ENCODE results near the gene LSS. TPM values are rescaled to one million over a fixed set of nuclear protein-coding genes. Genes with fewer than 3 reads are reported as not detected.
"Not testable (repeated sequence)": the region's sequence is repeated elsewhere in the genome, so short reads cannot be mapped to it uniquely, and the experiment has no call there.

Gene LSS
- total RNA-seq, 1 experiment from 2014 or later, result 45.7 TPM

DNA sequence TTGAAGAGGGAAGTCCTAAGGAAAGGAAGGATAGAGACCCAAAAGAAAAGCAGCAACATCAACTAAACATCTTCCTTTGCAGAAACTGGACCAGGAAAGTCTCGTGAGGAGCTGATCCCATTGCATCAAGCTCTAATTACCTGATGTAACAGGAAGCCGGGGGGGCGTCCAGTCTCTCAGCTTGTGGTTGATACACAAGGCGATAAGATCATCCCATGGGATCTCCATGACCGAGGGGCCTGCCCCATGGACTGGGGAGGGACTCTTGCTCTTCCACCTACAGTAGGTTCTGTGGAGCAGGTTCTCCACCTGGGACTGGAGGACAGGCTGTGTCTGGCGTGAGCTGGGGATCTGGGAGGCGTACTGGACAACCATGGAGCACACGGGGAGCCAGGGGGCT lies 14.8 kb upstream of the LSS start:
- Histone ChIP-seq H4K20me1 (ENCODE audit: low read length) (no peaks in the 10 kb centered on the region), H3K9me3 (ENCODE audit: low read length) (no peaks in the 10 kb centered on the region), H3K4me3 (ENCODE audit: low read length) (no peak overlapping the region), H2AFZ (ENCODE audit: low read length) (no peak overlapping the region), H3K9me2 (replicated peaks; ENCODE audit: low read length) (no peaks in the 10 kb centered on the region), H3K4me2 (ENCODE audit: low read length) (no peak overlapping the region), H3K36me3 (ENCODE audit: low read depth, low read length) (peaks cover 82% of the 10 kb centered on the region), H3K27me3 (ENCODE audit: low read length) (no peaks in the 10 kb centered on the region), H3K9ac (ENCODE audit: low read length) (no peak overlapping the region), H3K4me1 (ENCODE audit: insufficient read depth, low read length) (no peaks in the 10 kb centered on the region), H3K27ac (ENCODE audit: low read length) (no peak overlapping the region), H3K79me2 (ENCODE audit: low read length) (no peaks in the 10 kb centered on the region), H3F3A (ENCODE audit: low read length, unreplicated experiment) (no peaks in the 10 kb centered on the region)
- DNase-seq, result no peak
- no peak for TF ChIP-seq EZH2 (IDR thresholded peaks at IDR 0.05; ENCODE audit: low read length, unreplicated experiment)
- TF ChIP-seq EZH2phosphoT487 (IDR thresholded peaks at IDR 0.05; ENCODE audit: borderline replicate concordance, low read length), result no peak
- TF ChIP-seq, protein P1, sequence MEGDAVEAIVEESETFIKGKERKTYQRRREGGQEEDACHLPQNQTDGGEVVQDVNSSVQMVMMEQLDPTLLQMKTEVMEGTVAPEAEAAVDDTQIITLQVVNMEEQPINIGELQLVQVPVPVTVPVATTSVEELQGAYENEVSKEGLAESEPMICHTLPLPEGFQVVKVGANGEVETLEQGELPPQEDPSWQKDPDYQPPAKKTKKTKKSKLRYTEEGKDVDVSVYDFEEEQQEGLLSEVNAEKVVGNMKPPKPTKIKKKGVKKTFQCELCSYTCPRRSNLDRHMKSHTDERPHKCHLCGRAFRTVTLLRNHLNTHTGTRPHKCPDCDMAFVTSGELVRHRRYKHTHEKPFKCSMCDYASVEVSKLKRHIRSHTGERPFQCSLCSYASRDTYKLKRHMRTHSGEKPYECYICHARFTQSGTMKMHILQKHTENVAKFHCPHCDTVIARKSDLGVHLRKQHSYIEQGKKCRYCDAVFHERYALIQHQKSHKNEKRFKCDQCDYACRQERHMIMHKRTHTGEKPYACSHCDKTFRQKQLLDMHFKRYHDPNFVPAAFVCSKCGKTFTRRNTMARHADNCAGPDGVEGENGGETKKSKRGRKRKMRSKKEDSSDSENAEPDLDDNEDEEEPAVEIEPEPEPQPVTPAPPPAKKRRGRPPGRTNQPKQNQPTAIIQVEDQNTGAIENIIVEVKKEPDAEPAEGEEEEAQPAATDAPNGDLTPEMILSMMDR (conservative IDR thresholded peaks at IDR 0.05; ENCODE audit: low read depth, low read length), result no peak
- intact Hi-C loops (cut with micrococcal nuclease), result no loop called here
- ChIA-PET POLR2A (ENCODE audit: unreplicated experiment) (no interaction called here), CTCF (no interaction called here)
- BruUV-seq (replicated peaks), result no TSS peak
- no peak for ATAC-seq

DNA sequence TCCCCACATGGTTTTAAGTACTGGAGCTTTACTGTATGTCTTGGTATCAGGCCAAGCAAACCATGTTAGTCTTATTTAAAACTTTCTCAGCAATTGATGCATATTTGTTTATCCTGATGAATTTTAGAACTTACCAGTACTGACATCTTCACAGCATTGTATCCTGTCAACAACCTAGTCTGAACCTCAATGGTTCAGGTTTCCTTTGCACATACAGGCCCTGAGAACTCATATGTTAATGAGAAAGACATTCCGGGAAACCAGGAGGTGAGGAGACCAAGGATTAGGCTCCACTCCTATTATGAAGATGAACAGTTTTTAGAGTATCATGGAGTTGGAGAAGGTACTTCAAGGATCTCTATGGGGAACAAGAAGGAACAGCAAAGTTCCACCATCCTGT lies 13.0 kb upstream of the LSS start:
- ATAC-seq; H3K9me2 ChIP-seq (replicated peaks; ENCODE audit: low read length); H3K9me3 ChIP-seq (ENCODE audit: low read length); H3K4me1 ChIP-seq (ENCODE audit: insufficient read depth, low read length); H3K9ac ChIP-seq (ENCODE audit: low read length); H3K4me2 ChIP-seq (ENCODE audit: low read length); CTCF ChIA-PET; H3K79me2 ChIP-seq (ENCODE audit: low read length); DNase-seq; H4K20me1 ChIP-seq (ENCODE audit: low read length); H3K4me3 ChIP-seq (ENCODE audit: low read length); H2AFZ ChIP-seq (ENCODE audit: low read length); H3K27ac ChIP-seq (ENCODE audit: low read length); intact Hi-C loops (cut with micrococcal nuclease); H3K27me3 ChIP-seq (ENCODE audit: low read length); H3F3A ChIP-seq (ENCODE audit: low read length, unreplicated experiment): not testable (repeated sequence)
- POLR2A ChIA-PET (ENCODE audit: unreplicated experiment), result interaction anchor here (0.5 kb wide), 1 partner anchor 43 kb away, joined by 3 read pairs; no protein-coding TSS in a partner anchor
- BruUV-seq (replicated peaks), result TSS peak; percentile 31
- H3K36me3 ChIP-seq (ENCODE audit: low read depth, low read length), result peaks cover 69% of the 10 kb centered on the region

DNA sequence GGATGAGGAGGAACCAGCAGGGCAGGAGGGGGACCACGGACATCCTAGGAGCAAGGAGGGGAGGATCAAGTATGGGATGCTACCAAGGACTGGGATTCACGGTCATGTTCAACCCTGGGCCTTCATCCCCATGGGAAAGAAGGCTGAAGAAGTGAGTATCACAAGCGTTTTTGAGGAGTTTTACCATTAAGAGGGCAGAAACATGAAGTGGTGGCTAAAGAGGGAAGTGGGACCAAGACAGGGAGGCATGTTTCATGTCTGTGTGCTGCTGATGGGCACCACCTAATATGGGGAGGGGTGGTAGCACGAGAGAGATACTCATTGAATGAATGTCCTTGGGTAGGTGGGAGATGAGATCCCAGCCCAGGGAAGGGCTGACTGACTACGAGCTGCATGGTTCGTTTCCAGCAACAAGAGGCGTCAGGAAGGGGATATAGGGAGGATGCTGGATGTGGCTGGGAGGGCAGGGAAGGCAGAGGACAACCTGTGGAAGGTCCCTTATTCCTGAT lies 11.3 kb upstream of the LSS start:
- Histone ChIP-seq H3K27me3 (ENCODE audit: low read length) (no peaks in the 10 kb centered on the region), H3K9ac (ENCODE audit: low read length) (no peak overlapping the region), H4K20me1 (ENCODE audit: low read length) (no peaks in the 10 kb centered on the region), H3F3A (ENCODE audit: low read length, unreplicated experiment) (no peaks in the 10 kb centered on the region), H3K27ac (ENCODE audit: low read length) (no peak overlapping the region), H3K9me3 (ENCODE audit: low read length) (no peaks in the 10 kb centered on the region), H3K79me2 (ENCODE audit: low read length) (no peaks in the 10 kb centered on the region), H3K4me3 (ENCODE audit: low read length) (no peak overlapping the region), H2AFZ (ENCODE audit: low read length) (no peak overlapping the region), H3K4me1 (ENCODE audit: insufficient read depth, low read length) (no peaks in the 10 kb centered on the region), H3K9me2 (replicated peaks; ENCODE audit: low read length) (no peaks in the 10 kb centered on the region), H3K36me3 (ENCODE audit: low read depth, low read length) (peaks cover 71% of the 10 kb centered on the region), H3K4me2 (ENCODE audit: low read length) (no peak overlapping the region)
- POLR2A ChIA-PET (ENCODE audit: unreplicated experiment), result no interaction called here
- TF ChIP-seq EZH2phosphoT487 (IDR thresholded peaks at IDR 0.05; ENCODE audit: borderline replicate concordance, low read length) (no peak), EZH2 (IDR thresholded peaks at IDR 0.05; ENCODE audit: low read length, unreplicated experiment) (no peak)
- TF ChIP-seq, protein P1 (conservative IDR thresholded peaks at IDR 0.05; ENCODE audit: low read depth, low read length), result no peak
- intact Hi-C loops (cut with micrococcal nuclease), result no loop called here
- BruUV-seq (replicated peaks), result no TSS peak
- CTCF ChIA-PET, result no interaction called here
- DNase-seq (no peak), ATAC-seq (no peak)
